HG02678 (cell line): ENCODE measurements around the gene CDC34.
"Not testable (repeated sequence)": the region's sequence is repeated elsewhere in the genome, so short reads cannot be mapped to it uniquely, and the experiment has no call there.

ENCODE experiments used
- ATAC-seq: cut with Tn5 transposase; IDR thresholded peaks from one replicate; pipeline ENCODE4 v1.9.1; 2021; ENCODE audit warnings: mild to moderate bottlenecking, moderate library complexity; ENCODE audit not compliant: unreplicated experiment

The CDC34 gene

DNA sequence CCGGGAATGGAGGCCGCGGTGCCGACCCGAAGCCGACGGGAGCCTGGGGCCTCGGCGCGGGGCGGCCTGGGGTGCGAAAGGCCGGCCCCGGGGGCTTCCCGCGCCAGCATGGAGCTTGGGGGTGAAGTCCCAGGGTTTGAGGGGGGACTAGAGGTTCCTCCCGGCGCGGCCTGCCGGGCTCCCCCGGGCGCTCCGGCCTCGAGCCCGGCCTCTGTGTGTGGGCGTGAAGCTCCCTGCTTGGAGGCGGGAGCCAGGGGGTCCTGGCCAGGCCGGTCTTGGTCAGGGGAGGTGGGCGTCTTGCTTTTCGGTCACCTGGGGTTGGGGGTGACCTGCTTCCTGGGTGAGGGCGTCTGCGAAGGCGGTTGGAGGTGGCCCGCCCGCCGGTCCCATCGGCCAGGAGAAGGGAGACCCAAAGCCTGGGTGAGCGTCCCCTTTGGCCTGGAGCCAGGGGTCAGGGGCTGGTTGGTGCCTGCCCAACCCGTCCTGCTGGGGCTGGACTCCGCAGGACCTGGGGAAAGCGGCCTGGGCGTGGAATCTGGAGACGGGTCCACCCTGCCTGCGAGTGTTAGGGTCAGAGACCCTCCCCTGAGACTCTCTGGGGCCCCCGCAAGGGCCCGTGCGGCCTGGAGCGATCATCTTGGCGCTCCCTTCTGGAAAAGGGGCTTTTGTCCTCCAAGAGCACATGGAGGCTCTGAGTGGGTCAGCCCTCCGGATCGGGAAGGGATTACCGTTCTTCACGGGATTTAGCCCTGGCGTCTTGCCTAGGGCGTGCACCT, 41.4 kb downstream of the CDC34 start:
- ATAC-seq: peak; percentile 8

DNA sequence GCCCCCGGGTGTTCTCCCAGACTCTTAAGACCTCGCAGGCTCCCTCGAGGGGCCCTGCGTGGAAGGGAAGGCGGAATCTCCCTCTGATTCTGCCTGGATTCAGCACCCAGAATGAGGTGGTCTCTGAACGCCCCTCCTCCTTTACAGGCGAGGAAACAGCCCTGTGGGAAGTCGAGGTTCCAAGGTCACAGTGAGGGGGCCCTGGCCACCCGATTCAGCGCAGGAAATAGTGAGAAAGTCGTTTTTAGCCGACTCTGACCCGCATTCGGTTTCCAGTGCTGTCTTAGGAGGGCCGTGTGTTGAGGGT, 41.9 kb downstream of the CDC34 start:
- no peak for ATAC-seq

DNA sequence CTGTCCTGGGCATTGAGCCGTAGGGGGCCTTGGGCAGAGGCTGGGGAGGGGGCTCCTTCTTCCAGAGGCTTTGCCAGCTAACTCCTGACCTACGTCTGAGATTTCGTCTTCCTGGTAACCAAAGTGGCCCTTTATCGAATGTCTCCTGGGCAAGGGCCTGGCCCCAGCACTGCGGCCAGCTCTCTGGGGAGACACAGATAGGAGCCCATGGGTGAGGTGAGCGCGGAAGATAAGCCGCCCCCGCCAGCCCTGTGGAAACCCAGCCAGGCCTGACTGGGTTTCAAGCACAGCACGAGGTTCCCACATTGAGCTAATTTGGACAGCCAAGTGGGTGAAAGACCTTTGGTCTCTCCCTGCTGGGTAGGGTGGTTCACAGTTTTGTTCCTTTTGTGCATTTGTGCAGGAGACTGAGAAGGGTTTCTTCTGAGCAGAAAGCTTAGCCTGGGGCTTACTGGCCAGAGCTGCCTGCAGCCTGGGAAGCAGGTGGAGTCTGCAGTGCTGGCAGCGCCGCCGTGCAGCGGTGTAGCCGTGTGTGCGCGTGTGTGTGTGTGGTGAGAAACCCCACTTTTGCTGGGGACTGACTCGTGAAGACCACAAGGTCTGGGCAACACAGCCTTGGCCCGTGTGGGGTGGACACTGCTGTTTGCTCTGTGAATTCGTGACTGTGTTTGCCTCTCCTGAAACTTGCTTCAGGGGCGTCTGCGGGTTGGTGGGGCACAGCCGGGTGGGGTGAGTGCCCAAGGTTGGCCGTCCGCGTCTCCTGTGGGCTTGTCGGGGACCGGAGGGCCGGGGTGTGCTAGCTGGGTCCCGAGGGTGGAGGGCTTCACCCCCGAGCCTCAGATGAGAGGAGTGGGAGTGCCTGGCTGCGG, 43.3 kb downstream of the CDC34 start:
- ATAC-seq: no peak

DNA sequence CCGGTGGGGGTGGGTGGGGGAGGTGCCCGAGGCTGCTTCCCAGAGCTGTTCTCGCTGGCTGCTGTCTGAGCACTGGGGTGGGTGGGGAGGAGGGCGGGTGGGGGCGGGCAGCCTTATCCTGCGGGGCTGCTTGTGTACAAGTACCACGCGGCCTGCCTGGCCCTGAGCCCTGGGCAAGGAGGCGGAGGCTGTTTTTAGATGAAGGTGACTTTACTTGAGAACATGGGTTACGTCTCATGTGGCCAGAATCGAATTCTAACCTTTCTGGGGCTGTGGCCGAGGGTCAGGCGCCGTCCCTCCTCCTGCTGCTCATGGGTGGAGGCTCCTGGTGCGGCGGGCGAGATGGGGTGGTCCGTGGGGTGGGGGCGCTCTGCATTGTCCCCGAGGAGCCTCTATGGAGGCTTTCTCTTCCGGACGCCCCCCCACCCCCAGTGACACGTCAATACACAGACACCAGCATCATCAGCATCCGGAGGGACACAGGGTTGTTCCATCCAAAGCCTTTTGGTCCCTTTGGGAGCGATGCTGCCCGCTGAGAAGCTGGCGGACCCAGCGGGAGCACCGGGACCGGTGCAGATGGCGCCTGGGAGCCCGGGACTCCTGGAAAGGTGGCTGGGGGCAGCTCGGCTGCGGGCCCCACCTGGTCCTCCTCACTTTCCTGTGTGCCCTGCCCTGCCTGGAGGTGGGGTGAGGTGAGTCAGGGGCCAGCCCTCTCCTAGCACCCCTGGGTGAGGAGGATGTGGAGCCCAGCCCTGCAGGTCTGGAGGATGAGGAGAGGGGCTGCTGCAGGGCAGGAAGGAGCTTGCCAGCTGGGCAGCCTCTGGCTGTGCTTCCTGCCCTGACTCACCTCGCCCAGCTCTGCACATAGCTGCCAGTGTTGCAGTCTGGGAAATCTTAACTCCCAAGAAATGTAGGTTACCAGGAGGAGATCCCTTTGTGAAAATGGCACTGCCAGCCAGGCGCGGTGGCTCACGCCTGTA, 44.3 kb downstream of the CDC34 start:
- no peak for ATAC-seq

DNA sequence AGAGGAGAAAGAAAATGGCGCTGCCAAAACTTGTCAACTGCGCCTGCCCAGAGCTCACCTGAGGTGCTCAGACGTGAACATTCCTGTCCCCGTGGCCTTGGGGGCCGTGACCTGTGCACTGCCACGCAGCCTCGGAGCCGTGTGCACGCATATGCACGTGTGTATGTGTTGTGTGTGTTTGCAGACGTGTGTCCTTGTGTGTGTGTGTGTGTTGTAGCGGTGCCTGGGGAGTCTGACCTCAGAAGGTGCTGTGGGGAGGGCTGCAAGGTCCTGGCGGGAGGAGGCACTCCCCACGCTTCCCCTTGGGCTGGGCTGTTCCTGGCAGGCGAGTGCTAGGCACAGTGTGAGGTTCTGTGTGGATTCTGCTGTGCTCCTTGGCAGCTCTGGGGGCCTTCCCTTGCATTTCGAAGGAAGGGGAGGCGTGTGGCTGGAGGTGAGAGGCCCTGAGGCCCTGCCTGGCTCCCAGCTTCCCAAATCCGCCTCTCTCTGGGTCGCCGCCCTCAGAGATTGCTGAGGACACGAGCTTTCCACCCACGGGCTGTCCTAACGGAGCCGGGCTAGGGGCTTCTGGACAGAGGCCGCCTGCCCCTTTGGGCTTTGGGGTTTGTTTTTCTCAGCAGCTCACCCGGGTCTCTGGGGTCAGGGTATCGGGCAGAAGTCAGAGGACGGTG, 45.3 kb downstream of the CDC34 start:
- ATAC-seq: no peak

DNA sequence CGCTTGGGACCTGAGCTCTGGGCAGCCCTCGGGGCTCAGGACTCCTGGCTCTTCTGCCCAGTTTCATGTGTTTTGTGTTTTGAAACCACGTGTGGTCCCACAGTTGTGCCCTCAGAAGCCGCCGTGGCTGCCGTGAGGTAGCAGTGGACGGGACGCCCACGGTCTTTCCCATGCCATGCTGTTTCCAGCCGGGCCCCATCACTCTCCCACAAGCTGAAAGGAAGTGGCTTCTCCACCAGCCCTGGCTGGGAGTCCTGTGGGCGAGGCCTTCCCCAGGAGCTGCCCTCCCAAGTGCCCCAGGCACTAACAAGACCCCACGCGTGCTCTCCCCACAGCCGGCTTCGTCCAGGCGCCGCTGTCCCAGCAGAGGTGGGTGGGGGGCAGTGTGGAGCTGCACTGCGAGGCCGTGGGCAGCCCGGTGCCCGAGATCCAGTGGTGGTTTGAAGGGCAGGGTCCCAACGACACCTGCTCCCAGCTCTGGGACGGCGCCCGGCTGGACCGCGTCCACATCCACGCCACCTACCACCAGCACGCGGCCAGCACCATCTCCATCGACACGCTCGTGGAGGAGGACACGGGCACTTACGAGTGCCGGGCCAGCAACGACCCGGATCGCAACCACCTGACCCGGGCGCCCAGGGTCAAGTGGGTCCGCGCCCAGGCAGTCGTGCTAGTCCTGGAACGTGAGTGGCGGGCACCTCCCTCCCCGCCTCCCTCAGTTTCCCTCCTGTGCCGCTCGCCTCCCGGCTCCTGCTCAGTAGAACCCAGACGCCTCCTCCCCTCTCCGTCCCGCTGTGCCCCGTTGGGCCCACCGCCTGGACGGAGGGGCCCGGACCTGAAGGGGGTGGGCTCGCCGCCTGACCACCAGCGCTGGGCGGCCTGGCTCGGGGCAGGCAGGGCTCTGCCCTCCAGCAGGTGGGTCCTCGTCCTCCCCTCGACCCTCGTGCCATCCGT, 46.2 kb downstream of the CDC34 start:
- ATAC-seq: no peak

DNA sequence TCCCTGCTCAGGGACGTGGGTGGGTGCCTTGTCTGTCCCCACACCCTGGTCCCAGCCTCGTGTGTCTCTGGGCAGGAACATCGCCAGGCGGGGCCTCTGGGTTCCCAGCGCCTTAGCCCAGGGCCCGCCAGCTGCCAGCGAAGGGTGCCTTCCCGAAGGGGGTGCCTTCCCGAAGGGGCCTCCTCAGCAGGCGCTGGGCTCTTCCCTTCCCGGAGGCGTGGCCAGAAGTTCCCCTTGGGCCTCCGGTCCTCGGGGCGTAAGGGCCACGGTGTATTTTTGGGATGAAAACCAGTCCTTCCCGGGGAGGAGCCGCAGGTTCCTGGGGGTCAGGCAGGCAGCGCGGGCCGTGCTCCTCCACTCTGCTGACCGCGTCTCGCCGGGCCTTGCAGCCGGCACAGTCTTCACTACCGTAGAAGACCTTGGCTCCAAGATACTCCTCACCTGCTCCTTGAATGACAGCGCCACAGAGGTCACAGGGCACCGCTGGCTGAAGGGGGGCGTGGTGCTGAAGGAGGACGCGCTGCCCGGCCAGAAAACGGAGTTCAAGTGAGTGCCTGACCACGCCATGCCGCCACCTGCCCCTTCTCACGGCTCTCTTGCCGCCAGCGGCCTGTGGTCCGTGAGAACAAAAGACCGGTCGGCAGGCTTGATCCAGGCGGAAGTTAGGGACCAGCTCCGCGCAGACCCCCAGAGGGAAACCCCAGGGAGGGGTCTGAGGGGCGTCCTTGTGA, 47.7 kb downstream of the CDC34 start:
- no peak for ATAC-seq

DNA sequence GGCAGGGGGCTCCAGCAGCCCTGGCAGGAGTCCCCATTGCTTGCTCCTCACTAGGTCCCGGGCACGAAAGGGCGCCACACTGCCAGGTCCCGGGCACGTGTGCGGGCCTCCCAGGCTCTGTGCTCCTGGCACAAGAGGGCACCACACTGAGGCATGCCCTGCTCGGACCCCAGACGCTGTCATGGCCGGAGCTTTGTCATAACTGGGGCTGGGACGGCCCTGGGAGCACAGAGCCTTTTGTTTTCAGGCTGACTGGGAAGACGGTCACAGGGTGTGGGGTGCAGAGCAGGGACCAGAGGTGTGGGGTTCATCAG, 48.2 kb downstream of the CDC34 start:
- no peak for ATAC-seq

DNA sequence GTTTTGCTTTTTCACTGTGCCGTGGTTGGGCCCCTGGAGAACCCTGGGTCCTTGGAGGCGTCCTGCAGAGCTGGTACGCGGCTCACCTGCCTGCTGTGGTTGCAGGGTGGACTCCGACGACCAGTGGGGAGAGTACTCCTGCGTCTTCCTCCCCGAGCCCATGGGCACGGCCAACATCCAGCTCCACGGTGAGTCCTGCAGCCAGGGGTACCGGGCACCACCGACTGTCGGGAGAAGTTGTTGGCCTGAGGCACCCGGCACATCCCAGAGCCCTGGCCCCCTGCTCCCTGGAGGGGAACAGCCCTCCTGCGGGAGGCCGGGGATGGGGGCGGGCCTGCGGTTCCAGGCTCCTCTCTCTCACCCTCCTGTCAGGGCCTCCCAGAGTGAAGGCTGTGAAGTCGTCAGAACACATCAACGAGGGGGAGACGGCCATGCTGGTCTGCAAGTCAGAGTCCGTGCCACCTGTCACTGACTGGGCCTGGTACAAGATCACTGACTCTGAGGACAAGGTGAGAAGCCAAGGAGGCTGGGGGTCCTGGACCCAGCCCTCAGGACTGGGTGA, 48.8 kb downstream of the CDC34 start:
- ATAC-seq: no peak

DNA sequence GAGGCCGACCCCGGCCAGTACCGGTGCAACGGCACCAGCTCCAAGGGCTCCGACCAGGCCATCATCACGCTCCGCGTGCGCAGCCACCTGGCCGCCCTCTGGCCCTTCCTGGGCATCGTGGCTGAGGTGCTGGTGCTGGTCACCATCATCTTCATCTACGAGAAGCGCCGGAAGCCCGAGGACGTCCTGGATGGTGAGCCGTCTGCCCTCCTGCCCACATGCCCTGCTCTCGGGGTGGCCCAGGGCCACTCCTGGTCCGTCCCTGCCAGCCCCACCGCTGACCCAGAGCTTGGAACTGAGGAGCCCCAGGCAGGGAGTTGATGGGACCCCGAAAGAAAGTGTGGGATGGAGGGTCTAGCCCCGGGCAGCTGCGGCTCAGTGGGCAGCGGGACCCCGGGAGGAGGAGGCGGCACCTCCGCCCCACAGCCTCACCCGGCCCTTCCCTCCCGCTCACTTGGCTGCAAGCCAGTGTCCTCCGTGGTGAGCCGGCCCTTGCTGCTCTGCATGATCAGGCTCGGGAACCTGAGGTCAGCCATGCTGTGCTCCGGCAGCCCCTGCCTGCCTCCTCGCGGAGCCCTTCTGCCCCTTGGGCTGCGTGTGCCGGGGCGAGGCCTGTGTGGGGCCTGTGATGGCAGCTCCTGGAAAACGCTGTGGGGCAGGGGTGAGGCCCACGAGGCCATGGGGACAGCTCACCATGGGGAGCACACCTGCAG, 50.0 kb downstream of the CDC34 start:
- ATAC-seq: no peak

DNA sequence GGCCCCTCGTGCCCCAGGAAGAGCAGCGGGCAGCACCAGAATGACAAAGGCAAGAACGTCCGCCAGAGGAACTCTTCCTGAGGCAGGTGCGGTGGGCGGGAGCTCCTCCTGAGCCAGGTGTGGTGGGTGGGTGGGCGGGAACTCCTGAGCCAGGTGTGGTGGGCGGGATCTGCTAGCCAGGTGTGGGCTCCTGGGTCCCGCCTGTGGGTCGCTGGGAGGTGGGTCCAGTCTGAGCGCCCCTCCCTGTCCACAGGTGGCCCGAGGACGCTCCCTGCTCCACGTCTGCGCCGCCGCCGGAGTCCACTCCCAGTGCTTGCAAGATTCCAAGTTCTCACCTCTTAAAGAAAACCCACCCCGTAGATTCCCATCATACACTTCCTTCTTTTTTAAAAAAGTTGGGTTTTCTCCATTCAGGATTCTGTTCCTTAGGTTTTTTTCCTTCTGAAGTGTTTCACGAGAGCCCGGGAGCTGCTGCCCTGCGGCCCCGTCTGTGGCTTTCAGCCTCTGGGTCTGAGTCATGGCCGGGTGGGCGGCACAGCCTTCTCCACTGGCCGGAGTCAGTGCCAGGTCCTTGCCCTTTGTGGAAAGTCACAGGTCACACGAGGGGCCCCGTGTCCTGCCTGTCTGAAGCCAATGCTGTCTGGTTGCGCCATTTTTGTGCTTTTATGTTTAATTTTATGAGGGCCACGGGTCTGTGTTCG, 51.1 kb downstream of the CDC34 start:
- ATAC-seq: no peak

DNA sequence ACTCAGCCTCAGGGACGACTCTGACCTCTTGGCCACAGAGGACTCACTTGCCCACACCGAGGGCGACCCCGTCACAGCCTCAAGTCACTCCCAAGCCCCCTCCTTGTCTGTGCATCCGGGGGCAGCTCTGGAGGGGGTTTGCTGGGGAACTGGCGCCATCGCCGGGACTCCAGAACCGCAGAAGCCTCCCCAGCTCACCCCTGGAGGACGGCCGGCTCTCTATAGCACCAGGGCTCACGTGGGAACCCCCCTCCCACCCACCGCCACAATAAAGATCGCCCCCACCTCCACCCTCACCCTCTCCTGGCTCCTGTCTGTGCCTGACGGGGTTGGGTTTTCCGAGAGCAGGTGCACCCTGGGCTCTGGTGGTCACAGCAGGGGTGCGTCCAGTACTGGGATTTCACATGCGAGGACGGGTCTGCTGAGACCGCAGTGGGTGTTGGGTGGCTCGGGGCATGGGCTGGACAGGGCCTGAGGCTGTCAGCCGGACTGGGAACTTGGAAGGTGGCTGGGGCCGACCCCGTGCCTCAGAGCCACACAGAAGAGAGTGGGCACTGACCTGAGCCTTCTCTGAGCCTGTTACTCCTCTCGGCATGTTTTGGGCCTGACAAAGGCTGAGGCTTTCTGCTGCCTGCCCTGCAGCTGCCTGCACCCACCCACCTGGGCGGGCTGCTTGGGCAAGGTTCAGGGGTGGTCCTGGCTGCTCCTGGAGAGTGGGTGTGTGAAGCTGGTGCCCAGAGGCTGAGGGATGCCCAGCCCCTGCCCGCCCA, 51.8 kb downstream of the CDC34 start:
- no peak for ATAC-seq

DNA sequence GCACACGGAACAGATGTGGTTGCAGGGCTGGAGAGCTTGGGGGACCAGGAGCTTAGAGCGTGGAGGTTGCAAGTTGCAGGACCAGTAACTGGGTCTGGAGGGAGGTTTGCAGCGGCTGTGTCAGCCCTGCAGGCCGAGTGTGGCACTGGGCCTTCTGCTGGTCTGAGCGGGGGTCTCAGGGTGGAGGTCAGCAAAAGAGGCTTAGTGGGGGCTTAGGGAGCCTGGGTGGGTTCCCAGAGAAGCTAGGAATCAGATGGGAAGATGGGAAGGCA, 52.3 kb downstream of the CDC34 start:
- no peak for ATAC-seq

DNA sequence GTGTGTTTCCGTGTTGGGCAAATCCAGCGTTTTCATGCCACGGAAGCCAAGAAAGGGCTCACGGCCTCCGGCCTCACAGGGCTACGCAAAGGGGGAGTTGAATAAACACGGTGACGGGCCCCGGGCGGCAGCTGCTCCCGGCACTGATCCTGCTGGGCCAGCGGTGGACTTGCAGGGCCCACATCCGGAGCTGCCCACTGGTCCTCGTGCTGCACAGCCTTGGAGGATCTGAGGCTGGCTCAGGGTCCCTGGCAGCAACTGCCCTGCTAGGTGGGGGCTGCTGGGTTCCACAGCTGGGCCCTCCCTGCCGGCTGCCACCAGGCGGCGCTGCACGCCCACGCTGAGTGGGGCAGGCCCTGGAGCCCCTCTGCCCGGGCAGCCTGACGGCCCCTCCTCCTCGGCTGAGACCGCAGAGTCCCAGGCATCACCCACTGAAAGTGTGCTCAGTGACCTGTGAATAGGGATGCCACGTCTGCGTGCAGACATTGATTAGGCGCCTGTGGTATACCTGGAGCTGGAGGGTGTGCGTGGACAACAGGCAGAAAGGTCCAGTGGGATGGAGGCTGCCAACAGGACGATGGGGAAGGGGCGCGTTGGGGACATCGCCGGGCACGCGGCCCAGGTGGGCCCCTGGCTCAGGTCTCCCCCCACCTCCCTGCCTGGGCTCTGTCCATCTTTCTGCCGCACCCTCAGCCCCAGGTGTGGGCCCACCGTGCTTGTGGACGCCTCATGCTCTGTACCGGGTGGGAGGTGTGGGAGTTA, 52.9 kb downstream of the CDC34 start:
- no peak for ATAC-seq

DNA sequence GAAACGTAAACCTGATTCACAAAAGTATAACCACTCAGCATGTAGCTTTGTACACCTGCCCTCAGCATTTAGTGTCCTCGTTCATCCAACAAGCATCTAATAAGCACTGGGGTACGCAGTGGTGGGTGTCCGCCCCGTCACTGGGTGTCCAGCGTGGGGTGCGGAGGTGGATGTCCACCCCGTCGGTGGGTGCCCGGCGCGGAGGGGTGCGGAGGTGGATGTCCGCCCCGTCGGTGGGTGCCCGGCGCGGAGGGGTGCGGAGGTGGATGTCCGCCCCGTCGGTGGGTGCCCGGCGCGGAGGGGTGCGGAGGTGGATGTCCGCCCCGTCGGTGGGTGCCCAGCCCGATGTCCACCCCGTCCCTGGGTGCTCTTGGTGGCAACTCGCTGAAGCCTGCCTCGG, 53.6 kb downstream of the CDC34 start:
- ATAC-seq: not testable (repeated sequence)

DNA sequence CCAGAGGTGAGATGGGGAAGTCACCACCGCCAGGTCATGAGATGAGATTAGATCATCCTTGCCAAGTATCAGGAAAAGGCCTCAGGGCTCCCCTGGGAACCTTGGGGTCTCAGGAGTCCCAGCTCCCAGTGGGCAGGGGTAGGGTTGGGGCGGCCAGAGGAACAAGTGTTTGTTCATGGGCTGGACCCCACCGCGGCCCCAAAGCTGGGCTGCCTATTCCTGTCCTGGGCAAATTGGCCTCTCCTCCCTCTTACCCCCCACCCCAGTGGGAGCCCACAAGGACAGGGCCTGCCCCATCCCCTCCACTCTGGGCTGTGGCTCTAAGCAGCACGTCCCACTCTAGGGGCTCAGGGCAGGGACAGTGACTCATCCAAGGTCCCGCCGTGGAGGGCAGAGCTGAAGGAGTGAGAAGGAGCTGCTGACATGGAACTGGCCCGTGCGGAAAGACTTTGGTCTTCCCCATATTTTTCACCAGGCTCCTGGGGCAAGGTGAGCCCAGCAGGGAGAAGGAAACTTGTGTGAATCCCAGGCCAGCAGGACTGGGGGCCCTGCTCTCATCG, 54.1 kb downstream of the CDC34 start:
- no peak for ATAC-seq
